ENCODE measurements around the gene CAMK2A.

The CAMK2A gene

DNA sequence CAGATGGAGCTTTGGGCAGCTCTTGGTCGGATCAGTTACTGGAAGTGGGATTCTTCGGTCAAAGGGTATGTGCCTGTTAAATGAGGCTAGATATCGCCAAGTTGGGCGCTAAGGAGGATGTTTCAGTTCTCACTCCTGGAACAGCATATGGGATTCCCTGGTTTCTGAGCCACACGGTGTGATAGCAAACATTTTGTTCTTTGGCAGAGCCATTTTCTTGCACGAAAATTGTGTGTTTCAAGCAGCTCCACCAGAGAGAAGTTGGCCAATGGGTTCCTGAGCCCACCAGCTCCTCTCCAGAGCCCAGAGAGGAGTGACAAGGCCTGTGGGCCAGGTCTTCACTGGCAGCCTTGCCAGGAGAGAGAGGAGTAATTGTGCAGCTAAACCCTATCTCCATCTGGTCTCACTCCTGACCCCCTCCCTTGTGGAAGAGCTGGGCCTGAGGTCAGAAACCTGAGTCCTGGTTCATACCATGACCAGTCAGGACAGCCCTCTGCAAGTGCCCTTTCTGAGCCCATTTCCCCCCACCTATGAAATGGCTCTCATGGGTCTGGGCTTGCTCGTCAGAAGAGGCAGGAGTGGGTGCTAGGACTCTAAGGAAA lies 110.5 kb downstream of the CAMK2A start:
- TF ChIP-seq, protein P1, sequence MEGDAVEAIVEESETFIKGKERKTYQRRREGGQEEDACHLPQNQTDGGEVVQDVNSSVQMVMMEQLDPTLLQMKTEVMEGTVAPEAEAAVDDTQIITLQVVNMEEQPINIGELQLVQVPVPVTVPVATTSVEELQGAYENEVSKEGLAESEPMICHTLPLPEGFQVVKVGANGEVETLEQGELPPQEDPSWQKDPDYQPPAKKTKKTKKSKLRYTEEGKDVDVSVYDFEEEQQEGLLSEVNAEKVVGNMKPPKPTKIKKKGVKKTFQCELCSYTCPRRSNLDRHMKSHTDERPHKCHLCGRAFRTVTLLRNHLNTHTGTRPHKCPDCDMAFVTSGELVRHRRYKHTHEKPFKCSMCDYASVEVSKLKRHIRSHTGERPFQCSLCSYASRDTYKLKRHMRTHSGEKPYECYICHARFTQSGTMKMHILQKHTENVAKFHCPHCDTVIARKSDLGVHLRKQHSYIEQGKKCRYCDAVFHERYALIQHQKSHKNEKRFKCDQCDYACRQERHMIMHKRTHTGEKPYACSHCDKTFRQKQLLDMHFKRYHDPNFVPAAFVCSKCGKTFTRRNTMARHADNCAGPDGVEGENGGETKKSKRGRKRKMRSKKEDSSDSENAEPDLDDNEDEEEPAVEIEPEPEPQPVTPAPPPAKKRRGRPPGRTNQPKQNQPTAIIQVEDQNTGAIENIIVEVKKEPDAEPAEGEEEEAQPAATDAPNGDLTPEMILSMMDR (conservative IDR thresholded peaks at IDR 0.05; ENCODE audit: low read depth, low read length), result no peak
- no peak for DNase-seq (ENCODE audit: low read depth)
- H3K4me3 ChIP-seq (ENCODE audit: low read depth, low read length), result no peak overlapping the region

DNA sequence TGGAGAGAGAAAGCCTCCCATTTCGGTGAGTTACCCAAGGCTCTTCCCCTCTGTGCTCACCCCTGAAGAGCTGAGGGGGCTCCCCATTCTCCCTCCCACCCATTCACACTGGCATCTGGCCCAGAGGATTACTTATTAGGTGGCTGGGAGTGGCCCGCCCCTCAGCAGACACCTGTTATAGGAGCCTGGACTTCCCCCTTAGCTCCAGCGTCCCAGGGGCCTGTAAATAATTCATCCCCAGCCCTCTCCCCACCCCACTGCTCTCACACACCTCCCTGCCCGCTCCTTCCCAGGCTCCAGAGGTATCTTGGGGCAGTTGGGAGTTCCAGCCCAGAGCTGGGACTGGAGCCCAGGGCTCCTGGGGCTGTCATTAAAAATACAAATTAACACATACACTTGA lies 111.3 kb downstream of the CAMK2A start:
- DNase-seq (ENCODE audit: low read depth), result no peak
- TF ChIP-seq, protein P1 (conservative IDR thresholded peaks at IDR 0.05; ENCODE audit: low read depth, low read length), result no peak
- no peak overlapping the region for H3K4me3 ChIP-seq (ENCODE audit: low read depth, low read length)

DNA sequence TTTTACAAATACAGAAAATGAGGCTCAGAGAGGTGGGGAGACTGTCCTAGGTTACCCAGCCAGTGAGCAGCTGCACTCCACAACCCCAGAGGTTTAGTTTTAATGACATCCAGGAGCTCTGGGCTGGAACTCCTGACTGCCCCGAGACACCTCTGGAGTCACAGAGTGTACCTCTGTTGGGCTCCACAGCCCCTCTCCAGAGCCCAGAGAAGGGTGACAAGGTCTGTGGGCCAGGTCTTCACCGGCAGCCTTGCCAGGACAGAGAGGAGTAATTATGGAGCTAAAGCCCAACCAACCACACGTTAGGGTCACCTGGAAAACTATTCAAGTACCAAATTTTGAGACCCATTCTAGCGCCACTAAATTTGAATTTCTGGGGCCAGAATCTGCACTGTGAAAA lies 111.9 kb downstream of the CAMK2A start:
- TF ChIP-seq, protein P1 (conservative IDR thresholded peaks at IDR 0.05; ENCODE audit: low read depth, low read length), result no peak
- no peak overlapping the region for H3K4me3 ChIP-seq (ENCODE audit: low read depth, low read length)
- DNase-seq (ENCODE audit: low read depth), result no peak

DNA sequence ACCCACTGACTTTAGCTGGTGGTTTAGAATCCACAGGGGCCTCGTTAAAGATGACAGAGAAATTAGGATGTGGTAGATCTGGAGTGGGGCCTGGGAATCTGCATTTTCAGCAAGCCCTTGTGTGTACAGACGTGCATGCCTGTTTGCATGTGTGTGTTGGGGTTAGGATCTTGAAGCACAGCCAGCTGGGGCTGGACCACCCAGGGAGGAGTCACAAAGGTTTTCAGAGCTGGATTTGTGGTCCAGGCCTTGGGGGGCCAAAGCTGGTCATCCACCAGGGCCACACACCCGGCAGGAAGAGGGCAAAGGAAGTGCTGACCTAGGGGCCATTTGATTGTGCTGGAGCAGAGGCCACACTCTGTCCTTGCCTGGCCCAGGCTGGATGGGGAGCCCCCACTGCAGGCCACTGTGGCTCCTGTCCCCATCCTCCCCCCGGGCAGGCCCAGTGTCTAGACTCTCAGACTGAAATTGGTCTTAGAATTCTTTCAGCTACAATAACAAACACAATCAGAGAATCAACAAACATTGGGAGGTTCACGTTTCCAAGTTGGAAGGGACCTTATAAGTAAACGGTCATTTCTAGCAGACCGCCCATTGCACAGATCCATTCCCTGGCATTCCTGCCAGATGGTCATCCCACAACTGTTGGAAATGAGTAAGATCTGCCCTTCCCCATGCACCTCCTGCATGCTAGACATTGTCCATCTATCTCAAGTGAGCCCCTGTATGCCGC lies 112.7 kb downstream of the CAMK2A start:
- H3K4me3 ChIP-seq (ENCODE audit: low read depth, low read length), result no peak overlapping the region
- TF ChIP-seq, protein P1 (conservative IDR thresholded peaks at IDR 0.05; ENCODE audit: low read depth, low read length), result no peak
- DNase-seq (ENCODE audit: low read depth), result no peak

DNA sequence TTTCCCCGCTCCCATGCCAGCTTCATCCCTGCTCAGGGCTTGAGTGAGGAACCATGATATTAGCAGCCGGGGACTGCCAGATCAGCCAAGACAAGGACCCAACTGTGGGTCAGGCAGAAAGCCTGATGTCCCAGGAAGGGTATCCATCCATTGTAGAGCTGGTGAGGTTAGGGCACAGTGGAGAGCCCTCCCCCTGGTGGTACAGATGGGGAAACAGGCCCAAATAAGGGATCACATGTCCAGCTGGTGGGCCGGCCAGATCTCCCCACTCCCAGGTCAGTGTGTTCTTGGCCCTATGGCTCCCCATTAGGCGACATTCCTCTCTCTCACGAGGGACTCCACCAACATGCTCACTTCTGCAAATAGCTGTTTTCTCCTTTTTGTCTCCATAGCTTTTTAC lies 114.0 kb downstream of the CAMK2A start:
- DNase-seq (ENCODE audit: low read depth), result peak; percentile 57

DNA sequence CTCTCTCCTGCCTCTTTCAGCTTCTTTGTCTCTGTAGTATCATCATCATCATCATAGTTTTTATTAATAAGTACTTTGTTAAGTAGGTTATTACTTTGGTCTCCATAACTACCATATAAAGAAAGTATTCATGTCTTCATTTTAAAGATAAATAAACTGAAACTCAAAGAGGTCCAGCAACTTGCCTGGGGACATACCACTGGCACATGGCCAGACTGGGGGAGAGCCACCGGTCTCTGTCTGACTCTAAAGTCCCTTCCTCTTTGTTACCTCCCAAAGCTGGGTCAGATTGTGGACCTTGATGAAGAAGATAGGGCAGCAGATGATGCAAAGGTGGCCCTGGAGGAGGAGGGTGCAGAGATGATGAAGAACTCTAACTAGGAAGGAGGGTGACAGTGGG lies 114.5 kb downstream of the CAMK2A start:
- no peak for DNase-seq (ENCODE audit: low read depth)
- H3K4me3 ChIP-seq (ENCODE audit: low read depth, low read length), result no peak overlapping the region
- TF ChIP-seq, protein P1 (conservative IDR thresholded peaks at IDR 0.05; ENCODE audit: low read depth, low read length), result no peak

More for the DNA sequence above, 114.0 kb downstream of the CAMK2A start:
- H3K4me3 ChIP-seq (ENCODE audit: low read depth, low read length), result no peak overlapping the region
- TF ChIP-seq, protein P1 (conservative IDR thresholded peaks at IDR 0.05; ENCODE audit: low read depth, low read length), result peak; percentile 73

DNA sequence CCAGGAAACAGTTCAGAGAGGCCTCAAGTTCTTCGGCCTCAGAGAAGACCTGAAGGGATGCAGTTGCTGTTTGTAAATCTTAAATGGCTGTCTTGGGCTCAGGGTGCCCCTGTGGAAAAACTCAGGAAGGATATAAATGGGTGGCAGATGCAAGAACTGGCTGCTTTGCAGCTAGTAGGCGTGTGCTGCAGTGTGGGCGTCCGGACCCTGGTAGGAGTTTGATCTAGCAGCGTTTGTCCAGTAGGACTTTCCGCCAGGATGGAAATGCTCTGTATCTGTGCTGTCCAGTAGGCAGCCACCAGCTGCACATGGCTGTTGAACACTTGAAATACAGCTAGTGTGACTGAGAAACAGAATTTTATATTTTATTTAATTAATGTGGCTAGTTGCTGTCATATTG lies 115.3 kb downstream of the CAMK2A start:
- H3K4me3 ChIP-seq (ENCODE audit: low read depth, low read length), result no peak overlapping the region
- no peak for DNase-seq (ENCODE audit: low read depth)
- TF ChIP-seq, protein P1 (conservative IDR thresholded peaks at IDR 0.05; ENCODE audit: low read depth, low read length), result no peak

All from choroid plexus epithelial cell (primary cell).